DND-41 (cell line): ENCODE measurements around the gene NEAT1.

ENCODE experiments used
- ATAC-seq: fragments of 200-7000 bp; cut with Tn5 transposase; 3 replicates; pipeline ENCODE4 v1.9.1; 2021; ENCODE audit warnings: low read depth; ENCODE audit not compliant: insufficient read depth
- DNase-seq: peaks from one replicate; pipeline ENCODE4 v3.0.0-alpha.2; 2020
- H2AFZ ChIP-seq: 2 replicates; pipeline ENCODE4 v1.6.0; 2012; ENCODE audit warnings: low read depth, low read length
- H3K27ac ChIP-seq: 2 replicates; pipeline ENCODE4 v1.5.1; 2012; ENCODE audit warnings: low read length, inconsistent platforms
- H3K27me3 ChIP-seq: fragments of 200-600 bp; sonication (generic); 2 replicates; pipeline ENCODE4 v1.6.0; 2012; ENCODE audit warnings: low read length, mild to moderate bottlenecking, inconsistent platforms; ENCODE audit not compliant: insufficient read depth, poor library complexity
- H3K36me3 ChIP-seq: 2 replicates; pipeline ENCODE4 v1.5.1; 2012; ENCODE audit warnings: low read length, inconsistent platforms; ENCODE audit not compliant: insufficient read depth
- H3K4me1 ChIP-seq: 2 replicates; pipeline ENCODE4 v1.5.1; 2012; ENCODE audit warnings: mild to moderate bottlenecking, low read length; ENCODE audit not compliant: insufficient read depth
- H3K4me2 ChIP-seq: 2 replicates; pipeline ENCODE4 v1.6.0; 2012; ENCODE audit warnings: mild to moderate bottlenecking, moderate library complexity, low read length, inconsistent platforms; ENCODE audit not compliant: insufficient read depth
- H3K4me3 ChIP-seq, 2 experiments: fragments of 200-600 bp in 1 of 2; shearing (Covaris generic) in 1 of 2; 2 replicates each; pipeline ENCODE4 v1.5.1; 2012 to 2016; ENCODE audit warnings: inconsistent platforms in 2 of 2, low read length in 2 of 2, mild to moderate bottlenecking in 2 of 2, low read depth in 1 of 2, moderate library complexity in 1 of 2
- H3K79me2 ChIP-seq: 2 replicates; pipeline ENCODE4 v1.6.0; 2012; ENCODE audit warnings: low read length, inconsistent platforms; ENCODE audit not compliant: insufficient read depth
- H3K9ac ChIP-seq: 2 replicates; pipeline ENCODE4 v1.6.0; 2012; ENCODE audit warnings: low read depth, mild to moderate bottlenecking, inconsistent platforms, low read length, moderate library complexity
- H3K9me3 ChIP-seq: 2 replicates; pipeline ENCODE4 v1.5.1; 2012; ENCODE audit warnings: low read length, moderate library complexity, mild to moderate bottlenecking, inconsistent platforms; ENCODE audit not compliant: insufficient read depth, severe bottlenecking
- H4K20me1 ChIP-seq: 2 replicates; pipeline ENCODE4 v1.6.0; 2012; ENCODE audit warnings: low read length; ENCODE audit not compliant: insufficient read depth
- CTCF ChIP-seq: IDR thresholded peaks from 2 replicates; pipeline ENCODE4 v1.5.1; 2012; ENCODE audit warnings: borderline replicate concordance, low read length, moderate library complexity, mild to moderate bottlenecking; ENCODE audit not compliant: poor library complexity, severe bottlenecking; ENCODE audit errors: extremely low read depth
- EZH2 ChIP-seq: IDR thresholded peaks from 3 replicates; pipeline ENCODE4 v1.6.1; 2012; ENCODE audit warnings: borderline replicate concordance, low read depth, mild to moderate bottlenecking, moderate library complexity, low read length, inconsistent platforms; ENCODE audit not compliant: severe bottlenecking

The NEAT1 gene

GRCh38 chr11:65474864-65475263 lies 52.3 kb downstream of the NEAT1 start:
- Histone ChIP-seq H3K79me2 (peaks cover 25% of the 10 kb centered on the region), H3K4me2 (no peak overlapping the region), H3K9ac (no peak overlapping the region), H3K9me3 (no peaks in the 10 kb centered on the region), H3K27me3 (no peaks in the 10 kb centered on the region), H3K36me3 (no peaks in the 10 kb centered on the region; the same call in 1 of the 2 replicates), H3K27ac (no peak overlapping the region), H3K4me1 (peaks cover 21% of the 10 kb centered on the region), H4K20me1 (no peaks in the 10 kb centered on the region), H3K4me3 (no peak overlapping the region), H2AFZ (no peak overlapping the region)
- DNase-seq, result no peak
- no peak for ATAC-seq
- TF ChIP-seq CTCF (no peak), EZH2 (no peak)

- H3K79me2 ChIP-seq, result peaks cover 25% of the 10 kb centered on the region
- no peaks in the 10 kb centered on the region for H3K9me3 ChIP-seq
- peak overlapping the region; percentile 66 to 68 for H3K4me3 ChIP-seq
Measured at GRCh38 chr11:65476632-65477148, 54.1 kb downstream of the NEAT1 start.

GRCh38 chr11:65477149-65477965 lies 54.8 kb downstream of the NEAT1 start:
- Histone ChIP-seq H3K4me1 (peaks cover 21% of the 10 kb centered on the region), H4K20me1 (no peaks in the 10 kb centered on the region), H3K9me3 (no peaks in the 10 kb centered on the region), H2AFZ (peak overlapping the region; percentile 84), H3K79me2 (peaks cover 25% of the 10 kb centered on the region), H3K4me2 (peak overlapping the region; percentile 72), H3K27me3 (no peaks in the 10 kb centered on the region), H3K27ac (peak overlapping the region; percentile 94), H3K36me3 (no peaks in the 10 kb centered on the region; the same call in 1 of the 2 replicates), H3K9ac (peak overlapping the region; percentile 88), H3K4me3 (peak overlapping the region; percentile 66 to 68)
- peak; percentile 89 for ATAC-seq
- TF ChIP-seq CTCF (no peak), EZH2 (no peak)
- DNase-seq, result peak; percentile 93

More at GRCh38 chr11:65476632-65477148, 54.1 kb downstream of the NEAT1 start:
- Histone ChIP-seq H4K20me1 (no peaks in the 10 kb centered on the region), H3K9ac (peak overlapping the region; percentile 88), H2AFZ (peak overlapping the region; percentile 84), H3K4me2 (peak overlapping the region; percentile 72), H3K27ac (peak overlapping the region; percentile 94), H3K27me3 (no peaks in the 10 kb centered on the region), H3K36me3 (no peaks in the 10 kb centered on the region; the same call in 1 of the 2 replicates), H3K4me1 (peaks cover 21% of the 10 kb centered on the region)
- no peak for ATAC-seq
- no peak for TF ChIP-seq CTCF
- TF ChIP-seq EZH2, result no peak
- no peak for DNase-seq
